Fibroblast of upper back skin (primary cell): Measurements from ENCODE around the gene PCSK4.

ENCODE experiments used
- DNase-seq: peaks from one replicate; pipeline ENCODE4 v3.0.0-alpha.2; 2013

PCSK4 gene

DNA sequence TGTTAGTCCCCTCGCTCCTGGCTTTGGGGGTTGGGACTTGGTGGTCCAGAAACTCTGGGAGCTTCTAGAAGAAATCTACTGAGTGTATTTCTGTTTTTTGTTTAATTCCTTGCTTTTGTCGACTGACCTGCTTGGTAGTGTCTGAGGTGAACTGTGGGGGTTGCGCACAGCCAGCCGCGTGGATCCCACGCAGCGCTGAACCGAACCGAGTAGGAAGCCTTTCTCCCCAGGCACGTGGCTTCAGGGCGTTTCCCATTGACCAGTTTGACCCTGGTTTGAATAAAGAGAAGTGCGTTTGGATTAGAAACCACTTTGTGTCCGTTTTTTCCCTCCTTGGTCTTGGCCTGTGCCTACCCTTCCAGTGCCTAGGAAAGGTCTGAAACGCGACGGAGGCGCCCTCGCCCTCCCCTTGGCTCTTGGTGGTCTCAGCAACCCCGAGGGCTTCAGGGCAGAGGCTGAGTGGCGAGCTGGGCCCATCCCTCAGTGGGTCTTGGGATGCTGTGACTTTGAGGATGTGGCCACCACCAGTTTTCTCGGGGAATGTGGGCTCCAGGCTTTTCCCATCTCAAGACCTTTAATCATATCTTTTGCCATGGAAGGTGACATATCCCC is 54.7 kb downstream of the PCSK4 start:
- DNase-seq = no peak

DNA sequence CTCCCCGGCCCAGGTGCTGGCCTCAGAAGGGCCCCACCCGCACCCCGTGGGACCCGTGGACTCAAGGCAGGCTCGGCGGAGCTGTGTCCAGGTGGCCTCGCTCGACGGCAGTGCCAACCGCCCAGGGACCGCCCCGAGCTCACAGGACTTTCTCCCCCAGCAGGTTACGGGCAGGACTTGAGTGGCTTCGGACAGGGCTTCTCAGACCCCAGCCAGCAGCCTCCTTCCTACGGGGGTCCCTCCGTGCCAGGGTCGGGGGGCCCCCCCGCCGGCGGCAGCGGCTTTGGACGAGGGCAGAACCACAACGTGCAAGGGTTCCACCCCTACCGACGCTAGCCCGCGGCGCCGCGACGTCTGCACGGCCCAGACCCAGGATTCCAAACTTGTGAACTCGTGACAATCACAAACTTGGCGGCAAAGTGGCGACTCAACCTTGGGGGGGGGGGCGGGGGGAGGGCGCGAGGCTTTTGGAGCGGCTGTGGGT is 55.5 kb downstream of the PCSK4 start:
- no peak for DNase-seq

GRCh38 chr19:1434040-1434366 is 56.1 kb downstream of the PCSK4 start:
- no peak for DNase-seq

DNA sequence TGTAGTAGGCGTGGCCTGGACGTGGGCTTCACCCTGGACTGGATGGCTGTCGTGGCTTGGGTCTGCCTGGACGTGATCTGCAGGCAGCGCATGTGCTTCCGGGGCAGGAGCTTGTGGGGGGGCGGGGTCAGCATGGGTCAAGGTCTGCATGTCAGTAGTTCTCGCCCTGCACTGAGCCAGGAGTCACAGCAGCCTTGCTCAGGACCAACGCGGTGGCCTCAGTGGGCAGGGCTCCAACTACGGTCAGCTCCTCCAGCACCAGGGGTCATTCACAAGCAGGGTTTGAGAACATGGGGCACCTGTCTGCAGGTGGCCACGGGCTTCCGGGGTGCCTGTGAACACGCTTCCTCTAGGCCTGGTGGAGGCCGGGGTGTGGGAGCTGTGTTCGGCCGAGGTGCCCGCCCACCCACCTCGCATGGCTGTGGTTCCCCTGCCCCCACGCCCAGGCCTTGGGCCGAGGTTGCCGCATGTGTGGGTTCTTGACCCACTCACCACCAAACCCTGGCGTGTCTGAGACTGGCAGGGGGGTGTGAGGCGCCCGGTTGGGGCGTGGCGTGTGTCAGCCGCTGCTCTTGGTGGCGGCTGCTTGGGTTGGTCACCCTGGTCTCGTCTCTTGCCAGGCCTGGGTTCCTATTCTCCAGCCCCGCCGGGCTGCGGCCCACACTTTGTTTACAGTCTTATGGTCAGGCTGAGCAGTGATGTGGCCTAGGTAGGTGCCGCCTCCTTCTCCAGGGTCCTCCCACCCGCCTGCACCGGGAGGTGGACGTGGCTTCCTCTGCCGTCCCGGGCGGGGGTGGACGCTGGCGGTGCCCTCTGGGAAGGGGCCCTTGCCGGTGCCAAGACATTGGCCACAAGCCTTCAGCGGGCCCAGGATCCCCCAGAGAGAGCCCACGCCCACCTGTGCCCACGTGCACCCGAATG is 56.8 kb downstream of the PCSK4 start:
- no peak for DNase-seq

DNA sequence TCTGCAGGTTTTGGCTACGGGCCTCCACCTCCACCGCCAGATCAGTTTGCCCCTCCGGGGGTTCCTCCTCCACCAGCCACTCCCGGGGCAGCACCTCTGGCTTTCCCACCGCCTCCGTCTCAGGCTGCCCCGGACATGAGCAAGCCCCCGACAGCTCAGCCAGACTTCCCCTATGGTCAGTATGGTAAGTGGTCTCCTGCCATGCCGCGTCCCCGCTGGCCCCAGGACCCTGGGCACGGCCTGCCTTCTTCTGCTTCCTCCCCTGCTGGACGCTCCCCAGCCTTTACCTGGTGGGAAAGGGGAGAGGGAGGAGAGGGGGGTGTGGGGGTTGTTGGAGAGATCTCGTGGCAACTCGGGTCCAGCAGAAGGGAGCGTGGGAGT is 57.7 kb downstream of the PCSK4 start:
- DNase-seq = no peak

DNA sequence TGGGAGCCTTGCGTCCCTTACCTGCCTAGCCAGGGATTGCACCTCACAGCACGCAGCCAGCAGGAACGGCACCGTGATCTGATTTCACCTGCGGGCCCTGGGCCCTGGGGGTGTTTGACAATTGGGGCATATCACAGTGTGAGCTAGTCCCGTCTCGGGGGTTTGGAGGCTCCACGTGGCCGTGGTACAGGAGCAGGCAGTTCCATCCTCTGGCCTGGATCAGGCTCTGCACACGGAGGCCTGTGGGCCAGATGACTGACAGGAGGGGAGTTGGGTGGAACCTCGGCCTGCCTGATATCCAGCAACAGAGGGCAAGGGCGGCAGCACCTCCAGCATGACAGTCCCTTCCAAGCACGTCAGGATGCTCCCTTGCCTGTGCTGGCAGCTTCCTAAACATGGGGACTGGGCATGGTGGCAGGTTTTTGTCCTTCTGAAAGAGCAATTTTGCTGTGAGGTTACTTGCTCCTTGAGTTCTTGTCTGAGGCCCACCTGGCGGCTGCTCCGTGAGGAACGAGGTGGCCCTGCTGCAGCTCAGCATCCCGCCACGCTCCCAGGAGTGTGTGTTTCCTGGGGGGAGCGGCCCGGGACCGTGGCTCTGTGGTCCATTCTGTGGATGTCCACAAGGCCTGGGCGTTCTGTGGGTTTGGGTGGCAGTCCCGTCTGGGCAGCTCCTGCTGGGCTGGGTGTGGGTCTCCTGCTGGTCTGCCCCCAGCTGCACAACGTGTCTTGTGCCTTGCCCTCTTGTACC is 58.2 kb downstream of the PCSK4 start:
- no peak for DNase-seq
